Measurements from ENCODE around the gene FTCD.
"Not testable (repeated sequence)": the region's sequence is repeated elsewhere in the genome, so short reads cannot be mapped to it uniquely, and the experiment has no call there.

The FTCD gene

DNA sequence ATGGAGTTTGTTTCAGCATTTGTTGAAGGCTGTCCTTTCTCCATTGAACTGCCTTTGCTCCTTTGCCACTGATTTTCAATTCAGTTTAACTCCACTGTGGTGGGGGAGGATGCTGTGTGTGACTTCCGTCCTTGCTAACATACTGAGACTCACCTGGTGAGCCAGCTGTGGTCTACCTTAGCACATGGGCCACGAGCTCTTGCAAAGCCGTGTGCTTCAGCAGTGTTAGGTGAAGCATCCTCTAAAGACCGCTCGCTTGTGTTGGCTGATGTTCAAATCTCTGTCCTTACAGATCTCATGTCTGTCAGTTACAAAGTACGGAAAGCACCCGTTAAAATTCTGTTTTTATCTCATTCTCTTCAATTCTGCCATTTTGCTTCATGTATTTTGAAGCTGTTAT, 32.4 kb upstream of the FTCD start:
- DNase-seq: no peak

DNA sequence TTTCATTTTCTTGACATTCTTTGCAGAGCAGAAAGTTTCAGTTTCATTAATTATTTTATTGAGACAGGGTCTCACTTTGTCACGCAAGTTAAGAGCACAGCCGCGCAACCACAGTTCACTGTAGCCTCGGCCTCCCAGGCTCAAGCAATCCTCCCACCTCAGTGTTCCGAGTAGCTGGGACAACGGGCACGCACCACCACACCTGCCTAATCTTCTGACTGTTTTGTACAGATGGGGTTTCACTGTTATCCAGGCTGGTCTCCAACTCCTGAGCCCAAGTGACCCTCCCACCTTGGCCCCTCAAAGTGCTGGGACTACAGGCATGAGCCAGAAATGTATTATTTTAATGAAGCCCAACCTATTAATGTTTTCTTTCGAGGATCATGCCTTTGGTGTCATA, 31.9 kb upstream of the FTCD start:
- DNase-seq: no peak

DNA sequence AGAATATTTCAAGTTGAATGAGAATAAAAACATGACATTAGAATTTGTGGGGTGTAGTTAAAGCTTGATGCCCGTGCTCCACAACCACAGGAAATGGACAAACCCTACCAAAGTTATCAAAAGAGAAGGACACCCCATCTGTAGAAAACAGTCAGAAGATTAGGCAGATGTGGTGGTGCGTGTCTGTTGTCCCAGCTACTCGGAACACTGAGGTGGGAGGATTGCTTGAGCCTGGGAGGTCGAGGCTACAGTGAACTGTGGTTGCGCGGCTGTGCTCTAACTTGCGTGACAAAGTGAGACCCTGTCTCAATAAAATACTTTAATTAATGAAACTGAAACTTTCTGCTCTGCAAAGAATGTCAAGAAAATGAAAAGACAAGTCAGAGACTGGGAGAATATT, 30.3 kb upstream of the FTCD start:
- DNase-seq: no peak

DNA sequence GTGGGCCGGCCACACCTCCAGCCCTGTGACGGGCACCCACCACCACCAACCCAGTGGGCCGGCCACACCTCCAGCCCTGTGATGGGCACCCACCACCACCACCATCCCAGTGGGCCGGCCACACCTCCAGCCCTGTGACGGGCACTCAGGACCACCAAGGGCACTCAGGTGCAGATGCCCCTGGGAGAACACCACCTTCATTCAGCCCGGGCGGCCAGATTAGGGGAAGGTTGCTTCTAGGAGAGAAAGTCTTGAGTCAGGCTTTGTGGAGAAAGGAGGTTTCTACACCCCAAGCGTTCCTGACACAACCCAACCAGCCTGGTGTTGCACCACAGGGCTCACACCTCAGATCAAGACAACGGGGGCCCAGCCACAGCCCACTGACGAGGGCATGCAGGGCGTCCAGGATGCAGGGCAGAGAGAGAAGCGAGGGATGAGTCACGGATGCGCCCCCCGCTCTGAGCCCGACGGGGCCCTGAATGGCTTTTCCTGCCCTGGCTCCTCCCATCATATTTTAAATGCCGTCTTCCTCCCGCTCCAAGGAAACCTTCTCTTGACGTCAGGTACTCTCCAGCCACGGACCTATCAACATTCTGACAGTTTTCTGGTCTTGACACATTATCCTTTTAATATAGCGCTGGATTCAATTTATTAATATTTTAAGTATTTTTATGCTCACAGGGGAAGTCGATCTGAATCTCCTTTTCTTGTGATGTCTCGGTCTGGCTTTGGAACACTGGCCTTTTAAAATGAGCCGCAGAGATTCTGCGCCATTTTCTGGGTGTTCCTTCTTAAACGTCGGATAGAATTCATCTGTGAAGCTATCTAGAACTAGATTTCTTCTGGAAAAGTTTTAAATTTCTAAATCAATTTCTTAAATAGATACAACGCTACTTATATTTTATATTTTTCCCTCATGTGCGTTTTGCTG, 29.5 kb upstream of the FTCD start:
- peak; percentile 54 for DNase-seq

DNA sequence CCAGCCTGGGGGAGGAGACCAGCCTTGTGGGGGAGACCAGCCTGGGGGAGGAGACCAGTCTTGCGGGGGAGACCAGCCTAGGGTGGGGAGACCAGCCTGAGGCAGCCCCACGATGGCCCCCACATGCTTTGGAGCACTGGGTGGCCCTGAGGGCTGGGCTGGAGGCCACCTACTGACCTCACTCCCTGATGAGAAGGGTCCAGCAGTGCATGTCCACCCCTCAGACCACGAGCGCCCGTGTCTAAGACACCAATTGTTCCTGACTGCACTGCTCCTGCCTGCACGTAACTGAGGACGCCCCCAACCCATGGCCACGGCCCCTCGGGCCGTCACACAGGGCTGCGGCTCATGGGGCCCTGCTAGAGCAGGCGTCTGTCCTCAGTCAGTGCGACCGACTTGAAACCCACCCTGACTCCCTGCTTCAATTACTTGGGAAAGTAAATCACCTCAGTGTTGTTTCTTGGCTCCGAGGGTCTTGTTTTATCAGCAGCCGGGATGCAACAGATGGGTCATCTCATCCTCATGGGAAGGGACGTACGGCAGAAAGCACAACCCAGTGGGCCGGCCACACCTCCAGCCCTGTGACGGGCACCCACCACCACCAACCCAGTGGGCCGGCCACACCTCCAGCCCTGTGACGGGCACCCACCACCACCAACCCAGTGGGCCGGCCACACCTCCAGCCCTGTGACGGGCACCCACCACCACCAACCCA, 28.7 kb upstream of the FTCD start, which contains the start of gene SPATC1L:
Gene SPATC1L (minus strand): TSS at position 550 of the 715 bp plus-strand sequence. CDS start 1,643 bp downstream, outside the sequence.
- peak; percentile 42 for DNase-seq

DNA sequence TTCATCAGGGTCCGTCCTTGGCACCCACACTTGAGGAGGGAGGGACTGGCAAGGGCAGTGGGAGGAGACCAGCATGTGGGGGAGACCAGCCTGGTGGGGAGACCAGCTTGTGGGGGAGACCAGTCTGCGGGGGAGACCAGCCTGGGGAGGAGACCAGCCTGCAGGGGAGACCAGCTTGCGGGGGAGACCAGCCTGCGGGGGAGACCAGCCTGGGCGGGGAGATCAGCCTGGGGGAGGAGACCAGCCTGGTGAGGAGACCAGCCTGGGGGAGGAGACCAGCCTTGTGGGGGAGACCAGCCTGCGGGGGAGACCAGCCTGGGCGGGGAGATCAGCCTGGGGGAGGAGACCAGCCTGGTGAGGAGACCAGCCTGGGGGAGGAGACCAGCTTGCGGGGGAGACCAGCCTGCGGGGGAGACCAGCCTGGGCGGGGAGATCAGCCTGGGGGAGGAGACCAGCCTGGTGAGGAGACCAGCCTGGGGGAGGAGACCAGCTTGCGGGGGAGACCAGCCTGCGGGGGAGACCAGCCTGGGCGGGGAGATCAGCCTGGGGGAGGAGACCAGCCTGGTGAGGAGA, 28.0 kb upstream of the FTCD start:
- DNase-seq: not testable (repeated sequence)

DNA sequence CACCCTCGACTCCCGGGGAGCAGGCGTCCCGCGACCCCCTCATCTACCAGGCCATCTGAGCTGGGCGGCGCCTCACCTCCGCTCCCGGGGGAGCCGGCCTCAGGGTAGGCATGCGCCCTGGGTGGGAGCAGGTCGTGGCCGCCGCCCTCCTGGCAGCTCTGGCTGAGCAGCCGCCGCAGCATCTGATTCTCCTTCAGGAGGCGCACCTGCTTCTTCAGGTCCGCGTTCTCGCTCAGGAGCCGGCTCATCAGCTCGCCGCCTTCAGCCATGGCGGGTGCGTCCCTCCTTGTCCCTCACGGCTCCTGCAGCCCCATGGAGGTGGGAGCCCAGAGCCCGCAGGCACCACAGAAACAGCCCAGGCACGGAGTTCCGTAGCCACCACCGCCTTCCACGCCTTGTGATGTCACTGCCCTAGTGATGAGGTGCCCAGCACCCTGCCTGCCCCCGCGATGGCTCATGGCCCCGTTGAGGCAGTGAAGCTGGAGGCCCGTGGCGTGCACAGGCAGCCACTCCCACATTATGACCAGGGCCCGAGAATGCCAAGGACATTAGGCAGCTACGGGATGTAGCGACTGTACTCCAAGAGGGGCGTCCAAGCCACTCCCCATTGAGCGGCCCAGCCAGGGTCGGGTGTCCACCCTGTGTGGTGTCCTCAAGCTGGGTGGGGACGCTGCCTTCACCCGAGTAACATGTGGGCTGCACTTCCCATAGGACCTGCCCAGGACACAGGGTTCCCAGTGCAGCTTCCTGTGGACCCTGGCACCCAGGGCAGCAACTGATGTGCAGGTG, 27.4 kb upstream of the FTCD start:
- DNase-seq: no peak

DNA sequence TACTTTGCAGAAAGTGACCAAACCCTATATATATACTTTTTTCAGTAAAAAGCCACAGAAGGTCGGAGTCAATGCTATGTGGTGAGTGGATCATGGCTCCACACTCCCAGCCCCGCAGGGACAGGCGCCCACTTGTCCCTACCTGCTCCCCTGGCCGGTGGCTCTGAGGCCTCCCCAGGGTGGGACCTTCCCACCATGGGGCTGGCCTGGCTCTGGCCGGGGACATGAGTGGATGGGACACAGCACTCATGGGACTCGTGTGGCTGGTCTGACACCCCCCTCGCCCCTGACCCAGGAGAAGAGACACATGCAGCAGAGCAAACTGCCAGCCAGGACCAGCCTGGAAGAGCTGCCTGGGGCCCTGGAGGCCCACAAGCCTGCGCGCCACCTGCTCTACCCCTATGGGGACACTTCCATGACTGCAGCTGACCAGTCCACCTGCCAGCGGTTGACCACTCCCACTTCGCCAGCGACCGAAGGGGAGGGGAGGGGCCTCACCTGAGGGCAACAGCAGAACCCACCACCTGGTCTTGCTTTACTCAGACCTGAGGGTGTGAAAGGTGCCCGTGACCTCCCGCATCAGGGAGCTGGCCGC, 26.7 kb upstream of the FTCD start:
- DNase-seq: no peak

DNA sequence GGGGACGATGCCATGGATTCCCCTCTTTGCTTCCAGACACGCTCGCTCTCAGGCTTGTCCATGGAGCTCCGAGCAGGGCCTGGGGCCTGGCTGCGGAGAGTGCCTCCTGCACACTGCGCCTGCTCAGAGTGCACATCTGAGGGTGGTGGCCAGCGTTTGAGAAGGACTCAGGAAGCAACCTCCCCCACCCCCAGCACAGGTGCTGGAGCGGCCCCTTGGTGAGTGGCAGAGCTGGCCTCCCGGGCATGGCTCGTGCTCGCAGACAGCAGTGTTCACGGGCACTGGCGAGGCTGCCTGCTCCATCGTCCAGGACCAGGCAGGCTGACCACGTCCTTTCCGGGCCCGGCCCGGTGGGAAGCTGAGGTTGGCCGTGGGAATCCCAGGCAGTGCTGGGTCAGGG, 26.1 kb upstream of the FTCD start:
- no peak for DNase-seq

DNA sequence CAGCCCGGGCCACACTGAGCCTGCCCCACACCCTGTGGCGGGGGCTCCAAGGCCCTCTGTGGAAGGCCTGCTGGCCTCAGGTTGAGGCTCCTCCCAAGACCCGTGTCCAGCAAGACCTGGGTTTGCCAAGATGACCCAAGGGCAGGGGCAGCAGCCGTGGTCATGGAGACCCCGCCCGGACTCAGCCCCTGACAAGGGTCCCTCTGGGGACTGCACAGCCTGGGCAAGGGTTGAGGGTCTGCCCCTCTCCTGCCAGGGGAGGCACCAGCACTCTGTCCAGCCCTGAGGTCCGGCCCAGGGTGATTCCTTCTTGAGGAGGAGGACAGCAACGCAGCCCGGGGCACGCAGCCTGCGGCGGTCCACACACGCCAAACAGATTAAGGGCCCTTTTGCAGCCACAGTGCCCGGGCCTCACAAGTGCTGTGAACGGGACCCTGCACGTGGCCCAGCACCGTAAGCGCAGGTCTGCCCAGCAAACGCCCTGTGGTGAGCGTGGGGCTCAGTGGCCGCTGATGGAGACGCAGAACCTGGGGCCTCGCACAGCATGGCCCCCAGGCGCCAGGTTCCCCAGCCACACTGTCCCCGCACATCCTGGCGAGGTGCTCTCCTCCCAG, 25.5 kb upstream of the FTCD start:
- no peak for DNase-seq

DNA sequence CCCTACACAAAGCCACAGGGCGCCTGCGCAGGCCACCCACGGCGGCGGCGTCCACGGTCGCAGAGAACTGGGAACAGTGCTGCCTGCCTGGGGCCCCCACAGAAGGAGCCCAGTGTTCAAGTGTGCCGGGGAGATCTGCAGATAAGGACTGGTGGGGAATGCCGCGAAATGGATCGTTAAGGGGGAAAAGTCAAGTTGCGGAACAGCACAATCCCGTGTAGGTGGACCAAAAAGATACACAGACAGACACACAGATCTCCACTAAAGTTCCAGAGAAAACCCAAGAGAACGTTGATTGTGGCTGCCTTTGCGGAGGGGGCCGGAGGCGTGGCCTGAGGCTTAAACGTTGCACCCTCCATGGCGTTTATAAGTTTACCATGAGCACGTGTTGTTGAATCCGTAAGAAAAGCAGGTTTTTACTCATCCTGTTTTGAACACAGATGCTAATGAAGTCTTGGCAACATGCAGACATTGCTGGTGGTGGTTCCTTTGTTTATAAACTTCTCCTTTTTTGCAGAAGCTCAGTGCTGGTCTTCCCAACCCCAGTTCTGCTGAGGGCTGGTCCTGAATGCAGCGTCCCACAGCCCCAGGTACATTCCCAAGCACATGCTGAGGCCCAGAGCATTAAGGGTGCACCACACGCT, 24.8 kb upstream of the FTCD start:
- DNase-seq: no peak

DNA sequence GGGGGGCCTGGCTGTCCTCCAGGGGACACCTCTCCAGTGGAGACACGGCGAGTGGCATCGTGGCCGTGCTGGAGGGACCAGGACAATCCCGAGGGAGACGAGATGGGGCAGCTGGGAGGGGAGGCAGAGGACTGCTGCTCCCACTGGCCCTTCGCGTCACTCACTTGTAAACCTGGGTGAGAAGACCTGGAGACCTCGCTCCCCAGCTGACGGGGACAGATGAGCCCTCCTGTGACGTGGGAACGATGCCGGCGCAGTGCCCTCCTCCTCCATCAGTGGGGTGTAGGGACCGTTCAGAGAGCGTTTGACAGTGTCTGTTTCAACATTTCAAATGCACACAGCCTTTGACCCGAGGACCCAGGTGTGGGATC, 24.3 kb upstream of the FTCD start:
- DNase-seq: no peak

DNA sequence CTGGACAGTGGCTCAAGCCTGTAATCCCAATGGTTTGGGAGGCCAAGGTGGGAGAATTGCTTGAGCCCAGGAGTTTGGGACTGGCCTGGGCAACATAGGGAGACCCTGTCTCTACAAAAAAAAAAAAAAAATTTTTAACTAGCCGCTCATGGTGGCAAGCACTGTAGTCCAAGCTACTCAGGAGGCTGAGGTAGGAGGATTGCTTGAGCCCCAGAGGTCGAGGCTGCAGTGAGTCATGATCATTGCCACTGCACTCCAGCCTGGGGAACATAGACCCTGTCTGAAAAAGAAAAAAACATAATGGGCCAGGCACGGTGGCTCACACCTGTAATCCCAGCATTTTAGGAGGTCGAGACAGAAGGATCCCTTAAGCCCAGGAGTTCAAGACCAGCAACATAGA, 23.6 kb upstream of the FTCD start:
- DNase-seq: no peak

DNA sequence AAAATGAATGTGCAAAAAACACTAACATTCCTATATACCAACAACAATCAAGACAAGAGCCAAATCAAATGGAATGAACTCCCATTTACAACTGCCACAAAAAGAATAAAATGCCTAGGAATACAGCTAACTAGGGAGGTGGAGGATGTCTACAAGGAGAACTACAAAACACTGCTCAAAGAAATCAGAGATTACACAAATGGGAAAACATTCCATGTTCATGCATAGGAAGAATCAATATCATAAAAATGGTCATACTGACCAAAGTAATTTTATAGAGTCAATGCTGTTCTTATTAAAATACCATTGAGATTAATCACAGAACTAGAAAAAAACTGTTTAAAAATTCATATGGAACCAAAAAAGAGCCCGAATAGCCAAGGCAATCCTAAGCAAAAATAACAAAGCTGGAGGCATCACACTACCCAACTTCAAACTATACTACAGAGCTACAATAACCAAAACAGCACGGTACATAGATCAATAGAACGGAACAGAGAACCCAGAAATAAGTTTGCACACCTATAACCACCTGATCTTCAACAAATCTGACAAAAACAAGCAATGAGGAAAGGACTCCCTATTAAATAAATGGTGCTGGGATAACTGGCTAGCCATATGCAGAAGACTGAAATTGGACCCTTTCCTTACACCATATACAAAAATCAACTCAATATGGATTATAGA, 21.2 kb upstream of the FTCD start:
- DNase-seq: not testable (repeated sequence)

DNA sequence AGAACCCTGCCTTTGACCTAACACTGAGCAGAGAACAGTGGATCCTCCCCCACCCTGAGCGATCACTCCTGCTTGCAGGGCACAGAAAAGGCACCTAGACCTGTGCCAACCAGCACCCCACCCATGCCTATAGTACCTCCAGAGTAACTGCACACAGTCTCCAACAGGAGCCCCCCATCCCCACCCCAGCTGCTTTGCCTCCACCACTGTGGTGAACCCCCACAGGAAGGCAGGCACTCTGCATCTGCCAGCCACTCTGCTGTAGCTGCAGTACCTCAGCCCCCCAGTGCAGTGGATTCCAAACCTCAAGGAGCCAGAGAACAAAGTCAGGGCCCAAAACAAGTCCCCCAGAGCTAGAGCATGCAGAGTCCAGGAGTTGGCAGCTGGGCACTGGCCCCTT, 18.2 kb upstream of the FTCD start:
- no peak for DNase-seq

DNA sequence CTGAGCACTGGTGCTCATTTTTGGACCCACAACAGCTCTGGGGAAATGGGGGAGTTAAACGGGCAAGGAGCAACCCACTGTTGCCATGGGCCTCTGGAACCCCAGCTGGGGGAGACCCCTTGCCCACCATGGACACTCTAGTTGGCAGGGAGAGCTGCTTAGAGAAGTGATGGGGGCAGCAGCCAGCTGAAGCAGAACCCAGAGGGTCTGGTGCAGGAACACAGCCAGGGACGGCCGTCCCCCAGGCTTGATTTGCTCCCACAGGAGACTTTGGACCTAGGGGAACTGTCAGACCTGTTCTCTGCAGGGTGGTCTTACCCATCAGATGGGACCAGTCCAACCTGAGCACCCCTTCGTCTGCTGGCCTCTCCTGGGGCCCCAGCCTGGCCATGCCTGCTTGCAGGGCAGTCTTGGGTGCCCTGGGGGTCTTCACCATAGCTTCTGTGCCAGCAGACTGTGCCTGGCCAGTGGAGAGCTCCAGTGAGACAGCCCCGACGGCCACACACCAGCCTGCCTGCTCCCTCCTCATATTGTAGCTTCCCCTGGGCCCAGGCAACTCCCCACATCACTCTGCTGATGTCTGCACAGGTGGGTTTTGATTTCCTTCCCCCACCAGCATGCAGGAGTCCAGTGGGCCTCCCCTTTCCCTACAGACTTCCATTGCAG, 17.6 kb upstream of the FTCD start:
- no peak for DNase-seq

DNA sequence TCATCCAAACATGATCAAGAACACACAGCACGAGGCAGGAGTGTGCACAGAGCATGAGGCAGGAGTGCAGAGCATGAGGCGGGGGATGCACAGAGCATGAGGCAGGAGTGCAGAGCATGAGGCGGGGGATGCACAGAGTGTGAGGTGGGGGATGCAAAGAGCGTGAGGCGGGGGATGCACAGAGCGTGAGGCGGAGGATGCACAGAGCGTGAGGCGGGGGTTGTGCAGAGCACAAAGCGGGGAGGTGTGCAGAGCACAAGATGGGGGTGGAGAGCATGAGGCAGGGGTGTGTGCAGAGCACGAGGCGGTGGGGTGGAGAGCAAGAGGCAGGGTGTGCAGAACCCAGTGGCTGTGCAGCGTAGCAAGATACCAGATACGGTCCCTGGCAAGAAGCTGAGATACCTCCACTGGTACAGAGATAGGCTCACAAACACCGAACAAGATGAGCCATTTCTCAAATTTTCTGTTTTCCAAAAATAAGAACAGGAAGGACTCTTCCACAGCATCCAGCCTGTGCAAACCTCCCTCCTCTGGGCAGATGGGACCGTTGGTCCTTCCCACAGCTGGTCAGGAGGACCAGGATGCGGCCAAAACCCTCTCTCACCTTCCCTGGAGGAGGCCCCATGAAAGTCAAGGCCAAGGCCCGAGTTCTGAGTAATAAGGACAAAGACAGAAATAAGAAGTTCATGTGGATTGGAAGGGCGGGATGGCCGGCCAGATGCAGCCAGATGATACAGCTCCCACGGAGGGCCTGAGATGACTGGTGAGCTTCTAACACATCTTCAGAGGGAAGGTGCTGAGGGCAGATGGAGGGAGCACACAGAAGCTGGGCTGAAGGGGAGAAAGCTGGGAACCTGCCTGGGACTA, 16.9 kb upstream of the FTCD start:
- DNase-seq: no peak

DNA sequence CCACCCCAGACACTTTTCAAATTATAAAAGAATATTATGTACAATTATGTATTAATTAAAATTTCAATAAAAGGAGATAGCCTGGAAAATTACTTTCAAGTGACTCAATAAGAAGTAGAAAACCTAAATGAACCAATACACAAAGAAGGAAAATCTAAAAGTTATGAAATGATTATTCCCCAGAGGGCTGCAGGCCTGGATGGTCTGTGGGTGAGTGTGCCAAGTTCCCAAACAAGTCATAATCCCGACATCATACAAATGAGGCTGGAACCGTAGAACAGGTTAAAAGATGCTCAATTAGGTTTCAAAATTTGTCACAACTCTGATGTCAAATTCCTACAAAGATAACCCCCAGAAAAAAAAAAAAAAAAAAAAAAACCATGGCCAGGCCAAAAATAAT, 16.2 kb upstream of the FTCD start:
- DNase-seq: no peak

DNA sequence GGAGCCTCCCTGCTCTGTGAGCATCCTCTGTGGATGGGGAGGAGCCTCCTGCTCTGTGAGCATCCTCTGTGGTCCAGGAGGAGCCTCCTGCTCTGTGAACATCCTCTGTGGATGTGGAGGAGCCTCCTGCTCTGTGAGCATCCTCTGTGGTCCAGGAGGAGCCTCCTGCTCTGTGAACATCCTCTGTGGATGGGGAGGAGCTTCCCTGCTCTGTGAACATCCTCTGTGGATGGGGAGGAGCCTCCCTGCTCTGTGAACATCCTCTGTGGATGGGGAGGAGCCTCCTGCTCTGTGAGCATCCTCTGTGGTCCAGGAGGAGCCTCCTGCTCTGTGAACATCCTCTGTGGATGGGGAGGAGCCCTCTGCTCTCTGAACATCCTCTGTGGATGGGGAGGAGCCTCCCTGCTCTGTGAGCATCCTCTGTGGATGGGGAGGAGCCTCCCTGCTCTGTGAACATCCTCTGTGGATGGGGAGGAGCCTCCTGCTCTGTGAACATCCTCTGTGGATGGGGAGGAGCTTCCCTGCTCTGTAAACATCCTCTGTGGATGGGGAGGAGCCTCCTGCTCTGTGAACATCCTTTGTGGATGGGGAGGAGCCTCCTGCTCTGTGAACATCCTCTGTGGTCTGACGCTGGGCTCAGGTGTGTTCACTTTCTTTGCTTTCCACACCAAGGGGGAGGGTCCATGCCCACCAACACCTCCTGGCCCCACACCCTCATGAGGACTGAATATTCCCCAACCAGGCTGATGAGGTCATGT, 15.2 kb upstream of the FTCD start:
- not testable (repeated sequence) for DNase-seq
